HCEC 1CT (cell line): Measurements from ENCODE around the gene RBM44.
"Not testable (repeated sequence)": the region's sequence is repeated elsewhere in the genome, so short reads cannot be mapped to it uniquely, and the experiment has no call there.

Source experiments
- DNase-seq: peaks from one replicate; pipeline ENCODE4 v3.0.0-alpha.2; 2017

Gene RBM44

GRCh38 chr2:237858294-237859081 lies 59.9 kb downstream of the RBM44 start:
- peak; percentile 81 for DNase-seq

DNA sequence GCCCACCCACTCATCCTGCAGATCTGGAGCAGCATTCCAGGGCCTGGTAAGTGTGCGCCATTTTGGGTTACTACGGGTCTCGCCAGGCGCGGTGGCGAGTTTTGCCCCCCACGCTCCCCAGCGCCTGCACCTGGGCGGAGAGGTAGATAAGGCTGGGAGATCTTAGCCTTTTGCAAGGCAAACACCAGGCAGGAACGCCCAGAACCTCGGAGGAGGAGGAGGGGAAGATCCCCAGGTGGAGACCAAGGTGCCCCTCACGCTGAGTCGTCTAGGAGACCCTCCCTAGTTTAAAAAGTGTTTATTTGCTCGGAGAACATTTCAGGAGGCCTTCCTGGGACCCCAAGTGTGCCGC lies 60.5 kb downstream of the RBM44 start:
- DNase-seq = no peak

DNA sequence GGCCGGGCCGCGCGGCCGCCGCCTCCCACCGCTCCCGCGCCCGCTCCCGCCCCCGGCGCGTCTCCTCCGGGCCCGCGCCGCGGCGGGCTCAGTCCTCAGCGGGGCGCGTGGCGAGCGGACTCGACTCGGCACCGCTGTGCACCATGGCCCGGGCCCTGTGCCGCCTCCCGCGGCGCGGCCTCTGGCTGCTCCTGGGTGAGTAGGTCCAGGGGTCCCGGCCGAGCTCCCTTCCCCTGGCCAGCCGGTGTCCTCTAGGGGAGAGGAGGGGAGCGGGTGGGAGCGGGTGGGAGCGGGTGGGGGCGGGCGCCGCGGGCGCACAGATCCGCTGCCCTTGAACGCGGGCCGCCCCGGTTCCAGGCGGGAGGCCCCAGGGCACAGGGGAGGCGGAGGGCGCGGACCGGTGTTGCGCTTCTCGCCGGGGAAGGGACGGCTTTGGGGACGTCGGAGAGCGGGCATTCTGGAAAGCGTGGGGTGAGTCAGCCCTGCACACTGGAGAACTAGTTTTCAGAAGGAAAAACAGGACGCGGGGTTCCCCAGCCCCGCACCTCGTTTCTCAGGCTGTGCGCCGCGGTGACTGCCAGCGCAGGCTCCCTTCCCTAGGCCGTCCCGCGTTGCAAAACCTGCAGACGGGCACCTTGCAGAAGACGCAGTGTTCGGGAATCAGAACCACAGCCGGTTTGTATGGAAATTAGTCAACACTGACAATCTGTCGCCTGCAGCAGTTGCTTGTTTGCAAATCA lies 61.1 kb downstream of the RBM44 start, which contains the start of gene RAMP1:
TSS of gene RAMP1 (plus strand) at position 91 of the 740 bp plus-strand sequence. CDS start at position 144, 53 bp downstream.
- DNase-seq = no peak

DNA sequence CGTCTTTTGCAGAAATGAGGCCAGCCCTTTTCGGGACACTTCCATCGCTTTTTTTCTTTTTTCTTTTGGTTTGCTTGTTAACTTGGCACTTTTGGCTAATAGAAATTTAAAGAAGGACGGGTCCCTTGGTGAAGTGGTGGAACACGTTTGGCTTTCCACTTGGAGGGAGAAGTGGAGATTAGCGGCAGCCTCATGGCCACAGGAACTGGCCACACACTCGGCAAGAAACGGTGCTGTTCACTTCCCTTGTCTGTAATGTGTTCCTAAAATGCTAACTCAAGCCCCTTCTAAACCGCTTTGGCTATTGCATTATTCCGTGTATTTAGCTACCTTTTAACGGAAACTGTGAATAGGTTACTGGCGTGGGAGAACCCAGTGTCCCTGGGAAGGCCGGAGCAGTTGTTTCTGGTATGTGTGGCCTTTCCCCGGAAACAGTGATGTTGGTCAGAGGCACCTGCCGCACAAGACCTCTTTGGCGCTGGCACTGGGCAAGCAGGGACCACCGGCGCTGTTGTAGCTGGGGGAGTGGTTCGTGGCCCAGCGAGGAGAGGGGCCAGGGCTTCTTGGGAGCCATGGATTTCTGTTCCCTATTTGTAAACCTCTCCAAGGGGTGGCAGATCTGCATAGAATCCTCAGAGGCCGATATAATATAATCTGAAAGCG lies 61.8 kb downstream of the RBM44 start:
- DNase-seq = no peak

- no peak for DNase-seq
These were observed 63.4 kb downstream of the RBM44 start for GRCh38 chr2:237861875-237862527.

- no peak for DNase-seq
These were observed 63.9 kb downstream of the RBM44 start for GRCh38 chr2:237862528-237862895.

DNA sequence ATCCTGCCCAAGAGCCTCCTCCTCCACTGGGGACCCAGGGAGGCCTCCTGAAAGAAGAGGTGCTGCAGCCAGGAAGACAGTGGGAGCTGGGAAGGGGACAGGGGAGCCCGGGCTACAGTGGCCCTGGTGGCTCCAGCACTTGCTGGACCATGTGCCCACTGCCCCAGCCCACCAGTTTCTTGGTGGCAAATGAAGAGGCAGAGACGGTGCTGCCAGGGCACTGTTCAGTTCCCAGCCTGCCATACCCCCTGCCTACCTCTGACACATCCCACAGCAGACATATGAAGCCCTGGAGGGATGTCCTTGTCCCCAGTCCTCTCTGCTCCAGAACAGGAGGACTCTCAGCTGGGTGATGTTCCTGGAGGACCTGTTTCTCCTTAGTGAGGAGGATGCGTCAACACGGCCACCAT lies 64.5 kb downstream of the RBM44 start:
- no peak for DNase-seq

GRCh38 chr2:237863689-237864443 lies 65.3 kb downstream of the RBM44 start:
- no peak for DNase-seq

- no peak for DNase-seq
These were observed 65.9 kb downstream of the RBM44 start for GRCh38 chr2:237864444-237864931.

GRCh38 chr2:237864940-237865622 lies 66.5 kb downstream of the RBM44 start:
- peak; percentile 36 for DNase-seq

- DNase-seq = no peak
These were observed 67.1 kb downstream of the RBM44 start for GRCh38 chr2:237865623-237866041.

GRCh38 chr2:237866101-237866621 lies 67.6 kb downstream of the RBM44 start:
- no peak for DNase-seq

- DNase-seq = no peak
These were observed 68.9 kb downstream of the RBM44 start for GRCh38 chr2:237867465-237867864.

GRCh38 chr2:237868074-237868473 lies 69.5 kb downstream of the RBM44 start:
- not testable (repeated sequence) for DNase-seq

DNA sequence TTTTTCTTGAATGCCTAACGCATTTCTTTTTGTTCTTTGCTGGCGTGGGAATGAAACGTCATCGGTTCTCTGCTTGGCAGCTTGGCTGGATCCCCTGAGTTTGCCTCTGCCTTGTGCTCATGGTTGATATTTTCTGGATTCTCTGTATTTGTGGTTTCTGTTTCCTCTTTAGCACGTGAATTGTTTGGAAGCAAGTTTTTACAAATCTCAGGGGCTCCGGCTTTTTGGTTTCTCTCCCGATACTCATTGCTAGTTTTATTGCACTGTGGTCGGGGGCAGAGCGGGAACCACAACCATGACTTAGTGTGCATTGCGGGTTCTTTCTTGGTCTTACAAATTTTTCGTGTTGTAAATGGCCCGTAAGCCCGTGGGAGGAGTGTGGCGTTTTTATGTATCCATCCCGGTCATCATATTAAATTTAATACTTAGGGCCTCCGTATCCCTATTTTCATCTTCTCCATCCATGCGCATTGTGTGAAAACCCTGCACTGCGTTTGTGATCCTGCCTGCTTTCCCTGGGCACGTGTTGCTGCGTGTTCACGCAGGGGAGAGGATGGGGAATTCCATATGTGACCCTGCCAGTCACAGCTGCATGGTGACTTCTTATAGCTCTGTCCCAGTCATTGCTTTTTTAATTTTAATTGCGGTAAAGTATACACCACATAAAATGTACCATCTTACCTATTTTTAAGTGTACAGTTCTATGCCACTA lies 70.2 kb downstream of the RBM44 start:
- no peak for DNase-seq

GRCh38 chr2:237869343-237870102 lies 70.9 kb downstream of the RBM44 start:
- DNase-seq = no peak

GRCh38 chr2:237870126-237870525 lies 71.5 kb downstream of the RBM44 start:
- no peak for DNase-seq

- no peak for DNase-seq
These were observed 72.4 kb downstream of the RBM44 start for GRCh38 chr2:237870754-237871651.
